ENCODE measurements around the gene IGF1R. TPM values are rescaled to one million over a fixed set of nuclear protein-coding genes. Genes with fewer than 3 reads are reported as not detected.

Gene IGF1R
- total RNA-seq, 2 donors from 2014 or later, result 25.7 to 40.1 TPM

- H3K4me3 Mint-ChIP-seq, result no peak overlapping the region
- ATAC-seq (replicated peaks in 1 of 2), result no peak
These were observed 329.8 kb downstream of the IGF1R start for GRCh38 chr15:98978153-98978552.

GRCh38 chr15:98980899-98981228 is 332.5 kb downstream of the IGF1R start:
- H3K27me3 Mint-ChIP-seq (ENCODE audit: low read depth), result peaks cover 15% of the 10 kb centered on the region
- H3K27ac Mint-ChIP-seq, result no peak overlapping the region
- no peak for ATAC-seq (replicated peaks in 1 of 2)
- peaks cover under 1 to 5% of the 10 kb centered on the region in 2 donors for H3K36me3 Mint-ChIP-seq (ENCODE audit: insufficient read depth in 2 of 2)
- no peak overlapping the region for H3K4me3 Mint-ChIP-seq
- H3K4me1 Mint-ChIP-seq (ENCODE audit: low read depth), result no peaks in the 10 kb centered on the region
- no peak for DNase-seq
- H3K9me3 Mint-ChIP-seq, result peaks cover 6% of the 10 kb centered on the region in 2 donors

More at GRCh38 chr15:98978153-98978552, 329.8 kb downstream of the IGF1R start:
- no peaks in the 10 kb centered on the region for H3K36me3 Mint-ChIP-seq (ENCODE audit: insufficient read depth in 2 of 2)
- DNase-seq, result no peak
- no peaks in the 10 kb centered on the region for H3K27me3 Mint-ChIP-seq (ENCODE audit: low read depth)
- no peaks in the 10 kb centered on the region for H3K4me1 Mint-ChIP-seq (ENCODE audit: low read depth)
- no peak overlapping the region for H3K27ac Mint-ChIP-seq
- peaks cover 0 to 1% of the 10 kb centered on the region in 2 donors for H3K9me3 Mint-ChIP-seq

GRCh38 chr15:98981851-98982722 is 333.7 kb downstream of the IGF1R start:
- ATAC-seq (replicated peaks in 1 of 2) (no peak), DNase-seq (no peak)
- H3K9me3 Mint-ChIP-seq, result peaks cover 12 to 13% of the 10 kb centered on the region in 2 donors
- peaks cover 24% of the 10 kb centered on the region for H3K27me3 Mint-ChIP-seq (ENCODE audit: low read depth)
- H3K36me3 Mint-ChIP-seq (ENCODE audit: insufficient read depth in 2 of 2), result peaks cover 6 to 9% of the 10 kb centered on the region in 2 donors
- no peak overlapping the region for H3K27ac Mint-ChIP-seq
- H3K4me3 Mint-ChIP-seq, result no peak overlapping the region
- no peaks in the 10 kb centered on the region for H3K4me1 Mint-ChIP-seq (ENCODE audit: low read depth)

- H3K9me3 Mint-ChIP-seq, result peaks cover 12 to 13% of the 10 kb centered on the region in 2 donors
- H3K27me3 Mint-ChIP-seq (ENCODE audit: low read depth), result peaks cover 24% of the 10 kb centered on the region
- no peak overlapping the region for H3K4me3 Mint-ChIP-seq
- ATAC-seq (replicated peaks in 1 of 2) (no peak), DNase-seq (no peak)
- H3K27ac Mint-ChIP-seq, result no peak overlapping the region
- H3K4me1 Mint-ChIP-seq (ENCODE audit: low read depth), result no peaks in the 10 kb centered on the region
- peaks cover 6 to 9% of the 10 kb centered on the region in 2 donors for H3K36me3 Mint-ChIP-seq (ENCODE audit: insufficient read depth in 2 of 2)
These were observed 335.0 kb downstream of the IGF1R start for GRCh38 chr15:98983334-98983733.

- Mint-ChIP-seq H3K9me3 (peaks cover 12 to 20% of the 10 kb centered on the region in 2 donors), H3K27ac (no peak overlapping the region), H3K36me3 (ENCODE audit: insufficient read depth in 2 of 2) (peaks cover 6 to 9% of the 10 kb centered on the region in 2 donors), H3K4me3 (no peak overlapping the region), H3K27me3 (ENCODE audit: low read depth) (peaks cover 34% of the 10 kb centered on the region), H3K4me1 (ENCODE audit: low read depth) (no peaks in the 10 kb centered on the region)
- ATAC-seq (replicated peaks in 1 of 2) (no peak), DNase-seq (no peak)
These were observed 337.9 kb downstream of the IGF1R start for GRCh38 chr15:98986281-98986680.

- ATAC-seq (replicated peaks in 1 of 2) (no peak), DNase-seq (no peak)
- H3K9me3 Mint-ChIP-seq, result peaks cover 4 to 5% of the 10 kb centered on the region in 2 donors
- H3K27ac Mint-ChIP-seq, result no peak overlapping the region
- H3K36me3 Mint-ChIP-seq (ENCODE audit: insufficient read depth in 2 of 2), result peaks cover 0 to 2% of the 10 kb centered on the region in 2 donors
- H3K4me1 Mint-ChIP-seq (ENCODE audit: low read depth), result no peaks in the 10 kb centered on the region
- no peak overlapping the region for H3K4me3 Mint-ChIP-seq
- H3K27me3 Mint-ChIP-seq (ENCODE audit: low read depth), result peaks cover 5% of the 10 kb centered on the region
These were observed 346.6 kb downstream of the IGF1R start for GRCh38 chr15:98994892-98995291.

GRCh38 chr15:98996169-98996568 is 347.8 kb downstream of the IGF1R start:
- Mint-ChIP-seq H3K4me1 (ENCODE audit: low read depth) (peaks cover 4% of the 10 kb centered on the region), H3K36me3 (ENCODE audit: insufficient read depth in 2 of 2) (peaks cover 0 to 2% of the 10 kb centered on the region in 2 donors), H3K4me3 (no peak overlapping the region), H3K27me3 (ENCODE audit: low read depth) (peaks cover 5% of the 10 kb centered on the region), H3K27ac (no peak overlapping the region), H3K9me3 (peaks cover 3 to 4% of the 10 kb centered on the region in 2 donors)
- ATAC-seq (replicated peaks in 1 of 2) (no peak), DNase-seq (no peak)

GRCh38 chr15:98996624-98997023 is 348.3 kb downstream of the IGF1R start:
- Mint-ChIP-seq H3K27ac (no peak overlapping the region), H3K27me3 (ENCODE audit: low read depth) (peaks cover 5% of the 10 kb centered on the region), H3K36me3 (ENCODE audit: insufficient read depth in 2 of 2) (peaks cover 0 to 2% of the 10 kb centered on the region in 2 donors), H3K4me3 (no peak overlapping the region), H3K9me3 (peaks cover 3 to 4% of the 10 kb centered on the region in 2 donors), H3K4me1 (ENCODE audit: low read depth) (peaks cover 4% of the 10 kb centered on the region)
- ATAC-seq (replicated peaks in 1 of 2) (no peak), DNase-seq (no peak)

- H3K27ac Mint-ChIP-seq, result no peak overlapping the region
- H3K4me3 Mint-ChIP-seq, result no peak overlapping the region
- DNase-seq (no peak), ATAC-seq (replicated peaks in 1 of 2) (no peak)
- H3K27me3 Mint-ChIP-seq (ENCODE audit: low read depth), result peaks cover 5% of the 10 kb centered on the region
- peaks cover 4% of the 10 kb centered on the region for H3K4me1 Mint-ChIP-seq (ENCODE audit: low read depth)
- H3K9me3 Mint-ChIP-seq, result peaks cover 3 to 4% of the 10 kb centered on the region in 2 donors
- H3K36me3 Mint-ChIP-seq (ENCODE audit: insufficient read depth in 2 of 2), result peaks cover 0 to 2% of the 10 kb centered on the region in 2 donors
These were observed 349.0 kb downstream of the IGF1R start for GRCh38 chr15:98997312-98997711.

GRCh38 chr15:98997755-98998154 is 349.4 kb downstream of the IGF1R start:
- Mint-ChIP-seq H3K9me3 (peaks cover 3 to 4% of the 10 kb centered on the region in 2 donors), H3K27ac (no peak overlapping the region), H3K36me3 (ENCODE audit: insufficient read depth in 2 of 2) (peaks cover 0 to 2% of the 10 kb centered on the region in 2 donors), H3K4me3 (no peak overlapping the region), H3K27me3 (ENCODE audit: low read depth) (peaks cover 5% of the 10 kb centered on the region), H3K4me1 (ENCODE audit: low read depth) (peaks cover 4% of the 10 kb centered on the region)
- ATAC-seq (replicated peaks in 1 of 2) (no peak), DNase-seq (no peak)

- Mint-ChIP-seq H3K27me3 (ENCODE audit: low read depth) (peaks cover 5% of the 10 kb centered on the region), H3K4me1 (ENCODE audit: low read depth) (peaks cover 4% of the 10 kb centered on the region), H3K36me3 (ENCODE audit: insufficient read depth in 2 of 2) (peaks cover 0 to 2% of the 10 kb centered on the region in 2 donors), H3K9me3 (peaks cover 3 to 4% of the 10 kb centered on the region in 2 donors), H3K27ac (no peak overlapping the region), H3K4me3 (no peak overlapping the region)
- no peak for DNase-seq
- ATAC-seq (replicated peaks in 1 of 2), result no peak
These were observed 349.9 kb downstream of the IGF1R start for GRCh38 chr15:98998279-98998678.

- Mint-ChIP-seq H3K36me3 (ENCODE audit: insufficient read depth in 2 of 2) (peaks cover 0 to 2% of the 10 kb centered on the region in 2 donors), H3K4me3 (no peak overlapping the region), H3K27ac (no peak overlapping the region), H3K4me1 (ENCODE audit: low read depth) (peaks cover 4% of the 10 kb centered on the region), H3K27me3 (ENCODE audit: low read depth) (peaks cover 5% of the 10 kb centered on the region), H3K9me3 (peaks cover 3 to 4% of the 10 kb centered on the region in 2 donors)
- no peak for DNase-seq
- no peak for ATAC-seq (replicated peaks in 1 of 2)
These were observed 350.9 kb downstream of the IGF1R start for GRCh38 chr15:98999233-98999632.

GRCh38 chr15:99002226-99002625 is 353.9 kb downstream of the IGF1R start:
- Mint-ChIP-seq H3K27me3 (ENCODE audit: low read depth) (peaks cover 5% of the 10 kb centered on the region), H3K4me3 (no peak overlapping the region), H3K4me1 (ENCODE audit: low read depth) (peaks cover 4% of the 10 kb centered on the region), H3K27ac (no peak overlapping the region), H3K9me3 (no peaks in the 10 kb centered on the region), H3K36me3 (ENCODE audit: insufficient read depth in 2 of 2) (no peaks in the 10 kb centered on the region)
- ATAC-seq (replicated peaks in 1 of 2), result no peak
- DNase-seq, result no peak

Data from activated T-cell treated with anti-CD3 and anti-CD28 coated beads, Interleukin-2, amount 50 U/mL, for 72 hours (primary cell).